ENCODE results near the gene PIPOX. TPM values are rescaled to one million over a fixed set of nuclear protein-coding genes. Genes with fewer than 3 reads are reported as not detected.

Gene PIPOX
- total and polyA plus RNA-seq, 2 of the 13 experiments (the other 11 are each of a cell fraction or from before 2014, with no cell fraction given) = 87.3 to 154 TPM

- POLR2A ChIA-PET = no interaction called here
- WGBS (ENCODE audit: low lambda C conversion rate) = 96% methylated on average over 10 of the region's 10 CpGs
- BruUV-seq (replicated peaks) = no TSS peak
- Histone ChIP-seq H2AFZ (ENCODE audit: low read length) (no peak overlapping the region), H3K79me2 (ENCODE audit: insufficient read depth, low read length) (peaks cover 37% of the 10 kb centered on the region), H3K9me3 (ENCODE audit: low read length) (no peaks in the 10 kb centered on the region), H3K4me3 (replicated peaks in 1 of 3; ENCODE audit: insufficient read depth in 1 of 3, low read depth in 2 of 3, low read length in 3 of 3) (no peak overlapping the region), H3K4me1 (ENCODE audit: insufficient read depth, low read length) (peaks cover 42% of the 10 kb centered on the region), H3K27ac (ENCODE audit: extremely low read length, insufficient read depth, low read length) (no peak overlapping the region), H3K27me3 (ENCODE audit: control insufficient read depth in 1 of 2, insufficient read depth in 2 of 2, low read length in 2 of 2) (no peaks in the 10 kb centered on the region), H3K36me3 (replicated peaks in 1 of 2; ENCODE audit: control insufficient read depth in 1 of 2, insufficient read depth in 2 of 2, low read length in 2 of 2) (peaks cover 16 to 58% of the 10 kb centered on the region in 2 experiments), H3K4me2 (ENCODE audit: low read depth, low read length) (no peak overlapping the region), H4K20me1 (ENCODE audit: insufficient read depth, low read length) (peaks cover 4% of the 10 kb centered on the region; the same call in 1 of the 2 replicates), H3K9ac (ENCODE audit: insufficient read depth, low read depth, low read length) (no peak overlapping the region)
- no peak for DNase-seq (ENCODE audit: low spot score)
- intact Hi-C loops (cut with micrococcal nuclease; ENCODE audit: unreplicated experiment) (no loop called here), in situ Hi-C loops (cut with HindIII; ENCODE audit: extremely low pct_ligation_motif_present, low pct_unique_long_range_greater_than_20kb) (no loop called here)
- 0 out of 4 replicates have a peak, but pooled peaks of 1 of the 2 experiments have one; percentile 6 for TF ChIP-seq POLR2A (IDR thresholded peaks at IDR 0.05; ENCODE audit: insufficient read depth in 1 of 2, low read depth in 2 of 2, low read length in 2 of 2)
- TF ChIP-seq ZNF781 (CRISPR knock-in tag; IDR thresholded peaks at IDR 0.05; ENCODE audit: borderline replicate concordance, not compliant biosample characterization) = no peak
- CTCF ChIA-PET (ENCODE audit: low intra/inter-chr PET ratio, low total read pairs) = no interaction called here
- ATAC-seq = no peak
- no peak for FAIRE-seq
Measured at GRCh38 chr17:29048440-29049368, 5.8 kb downstream of the PIPOX start.

DNA sequence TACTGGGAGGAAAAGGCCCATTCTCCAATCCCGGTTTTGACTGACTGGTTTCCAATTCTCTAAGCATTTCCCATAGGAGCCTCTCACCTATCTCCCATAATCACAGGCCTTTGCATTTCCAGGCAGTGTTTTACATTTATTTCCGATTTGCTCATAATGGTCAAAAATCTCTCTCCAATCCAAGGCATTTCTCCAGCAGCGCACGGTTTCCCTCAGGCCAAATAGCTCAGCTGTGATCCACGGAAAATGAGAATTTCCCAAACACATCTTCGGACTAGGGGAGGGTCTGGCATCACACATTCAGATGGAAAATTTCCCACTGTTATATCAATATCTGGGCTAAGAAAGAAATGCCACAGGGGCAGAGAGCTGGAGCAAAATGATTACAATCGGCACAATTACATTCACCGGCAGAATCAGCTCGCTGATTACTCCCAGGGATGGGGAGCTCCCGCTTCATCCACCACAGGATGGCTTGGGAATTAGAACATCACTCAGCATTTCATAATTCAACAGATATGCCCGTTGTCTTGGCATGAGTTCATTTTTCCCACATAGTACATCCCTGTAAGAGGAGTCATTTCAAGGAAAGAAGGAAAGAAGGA, 6.7 kb downstream of the PIPOX start:
- H3K9me3 ChIP-seq (ENCODE audit: low read length) = no peaks in the 10 kb centered on the region
- TF ChIP-seq SKIL (CRISPR knock-in tag; IDR thresholded peaks at IDR 0.05; ENCODE audit: borderline replicate concordance) = no peak
- H3K4me2 ChIP-seq (ENCODE audit: low read depth, low read length) = no peak overlapping the region
- no peak overlapping the region for H3K4me3 ChIP-seq (replicated peaks in 1 of 3; ENCODE audit: insufficient read depth in 1 of 3, low read depth in 2 of 3, low read length in 3 of 3)
- peaks cover 20 to 64% of the 10 kb centered on the region in 2 experiments for H3K36me3 ChIP-seq (replicated peaks in 1 of 2; ENCODE audit: control insufficient read depth in 1 of 2, insufficient read depth in 2 of 2, low read length in 2 of 2)
- no peak overlapping the region for H3K9ac ChIP-seq (ENCODE audit: insufficient read depth, low read depth, low read length)
- intact Hi-C loops (cut with micrococcal nuclease; ENCODE audit: unreplicated experiment) = no loop called here
- peaks cover 4% of the 10 kb centered on the region; the same call in 1 of the 2 replicates for H4K20me1 ChIP-seq (ENCODE audit: insufficient read depth, low read length)
- 91% methylated on average over 11 of the region's 11 CpGs for WGBS (ENCODE audit: low lambda C conversion rate)
- DNase-seq (ENCODE audit: low spot score) = no peak
- H3K4me1 ChIP-seq (ENCODE audit: insufficient read depth, low read length) = peaks cover 32% of the 10 kb centered on the region
- no peak for FAIRE-seq
- CTCF ChIA-PET (ENCODE audit: low intra/inter-chr PET ratio, low total read pairs) = no interaction called here
- BruUV-seq (replicated peaks) = no TSS peak
- H2AFZ ChIP-seq (ENCODE audit: low read length) = no peak overlapping the region
- H3K79me2 ChIP-seq (ENCODE audit: insufficient read depth, low read length) = peaks cover 28% of the 10 kb centered on the region
- ATAC-seq = no peak
- no peaks in the 10 kb centered on the region for H3K27me3 ChIP-seq (ENCODE audit: control insufficient read depth in 1 of 2, insufficient read depth in 2 of 2, low read length in 2 of 2)
- in situ Hi-C loops (cut with HindIII; ENCODE audit: extremely low pct_ligation_motif_present, low pct_unique_long_range_greater_than_20kb) = no loop called here
- POLR2A ChIA-PET = no interaction called here
- H3K27ac ChIP-seq (ENCODE audit: extremely low read length, insufficient read depth, low read length) = no peak overlapping the region
